ENCODE data around the gene ARHGEF11. TPM values are rescaled to one million over a fixed set of nuclear protein-coding genes. Genes with fewer than 3 reads are reported as not detected.

The ARHGEF11 gene
- total RNA-seq, 1 experiment from 2014 or later, result 25.3 TPM

- H3K4me1 ChIP-seq (ENCODE audit: insufficient read depth, low read length, poor library complexity, severe bottlenecking), result no peaks in the 10 kb centered on the region
- no peak for DNase-seq (ENCODE audit: low spot score)
- no TSS peak for BruUV-seq (replicated peaks)
Measured at GRCh38 chr1:156933136-156933535, 112.4 kb downstream of the ARHGEF11 start.

DNA sequence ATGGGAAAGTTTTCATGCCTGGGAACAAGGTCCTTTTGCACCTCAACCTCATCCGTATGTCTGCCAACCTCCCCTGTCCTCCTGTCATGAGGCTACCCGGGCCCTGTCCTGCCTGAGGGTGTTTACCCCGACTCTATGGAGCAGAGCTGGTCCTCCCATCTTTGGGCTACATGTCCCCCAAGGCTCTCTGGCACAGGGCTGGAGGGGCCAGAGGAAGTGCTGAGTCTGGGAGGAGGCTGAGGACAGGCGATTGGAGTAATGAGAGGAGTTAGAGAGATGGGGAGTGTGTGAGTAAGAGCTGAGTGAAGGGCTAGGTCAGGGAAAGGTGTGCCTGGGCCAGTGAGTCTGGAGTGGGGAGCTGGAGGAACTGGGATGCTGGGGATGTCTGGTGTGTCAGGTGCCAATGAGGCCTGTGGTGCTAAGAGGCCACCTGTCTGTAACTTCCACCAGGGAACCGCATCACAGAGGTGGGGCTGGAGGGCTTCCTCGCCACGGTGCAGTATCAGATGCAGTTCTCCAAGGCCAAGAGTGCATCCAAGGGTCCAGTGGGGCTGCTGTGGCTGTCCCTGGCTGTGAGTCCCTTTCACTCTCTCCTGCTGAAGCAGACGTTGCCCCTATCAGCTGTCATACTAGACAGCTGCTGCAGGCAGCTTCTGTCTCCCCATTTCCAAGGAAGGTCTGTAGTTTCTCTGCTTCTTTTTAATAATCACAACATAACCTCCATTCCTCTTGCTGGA lies 113.4 kb downstream of the ARHGEF11 start:
- Histone ChIP-seq H3K27me3 (replicated peaks; ENCODE audit: insufficient read depth, low read depth, low read length, poor library complexity) (peaks cover 8% of the 10 kb centered on the region), H3K4me1 (ENCODE audit: insufficient read depth, low read length, poor library complexity, severe bottlenecking) (no peaks in the 10 kb centered on the region), H3K36me3 (ENCODE audit: insufficient read depth, low read length, poor library complexity, severe bottlenecking) (no peaks in the 10 kb centered on the region), H3K4me3 (ENCODE audit: low read depth, low read length, poor library complexity, severe bottlenecking) (no peak overlapping the region), H3K9me3 (ENCODE audit: low read depth, low read length, poor library complexity, severe bottlenecking) (no peaks in the 10 kb centered on the region), H3K27ac (ENCODE audit: low read depth, low read length, poor library complexity, severe bottlenecking) (no peak overlapping the region)
- POLR2A ChIA-PET (ENCODE audit: low non-redundant PET), result interaction anchor here (0.6 kb wide), 1 partner anchor 41 kb away, joined by 3 read pairs; no protein-coding TSS in a partner anchor
- CTCF ChIA-PET, result interaction anchor here (0.6 to 0.7 kb wide), 2 partner anchors 39 to 1193 kb away, joined by 9 to 15 read pairs; no protein-coding TSS in a partner anchor
- intact Hi-C loops (cut with micrococcal nuclease; ENCODE audit: unreplicated experiment), result no loop called here
- TF ChIP-seq CTCF (conservative IDR thresholded peaks at IDR 0.05; ENCODE audit: low read depth, low read length), result no peak
- no peak for TF ChIP-seq EZH2 (IDR thresholded peaks at IDR 0.05; ENCODE audit: borderline replicate concordance, low read depth, low read length, poor library complexity, severe bottlenecking)
- no peak for DNase-seq (ENCODE audit: low spot score)
- BruUV-seq (replicated peaks), result no TSS peak

More at GRCh38 chr1:156933136-156933535, 112.4 kb downstream of the ARHGEF11 start:
- H3K36me3 ChIP-seq (ENCODE audit: insufficient read depth, low read length, poor library complexity, severe bottlenecking), result no peaks in the 10 kb centered on the region
- H3K9me3 ChIP-seq (ENCODE audit: low read depth, low read length, poor library complexity, severe bottlenecking), result no peaks in the 10 kb centered on the region
- H3K27ac ChIP-seq (ENCODE audit: low read depth, low read length, poor library complexity, severe bottlenecking), result no peak overlapping the region
- H3K4me3 ChIP-seq (ENCODE audit: low read depth, low read length, poor library complexity, severe bottlenecking), result no peak overlapping the region
- TF ChIP-seq EZH2 (IDR thresholded peaks at IDR 0.05; ENCODE audit: borderline replicate concordance, low read depth, low read length, poor library complexity, severe bottlenecking), result no peak
- TF ChIP-seq CTCF (conservative IDR thresholded peaks at IDR 0.05; ENCODE audit: low read depth, low read length), result no peak
- CTCF ChIA-PET, result interaction anchor here (0.7 kb wide), 1 partner anchor 1192 kb away, joined by 15 read pairs; no protein-coding TSS in a partner anchor
- peaks cover 8% of the 10 kb centered on the region for H3K27me3 ChIP-seq (replicated peaks; ENCODE audit: insufficient read depth, low read depth, low read length, poor library complexity)
- POLR2A ChIA-PET (ENCODE audit: low non-redundant PET), result no interaction called here
- intact Hi-C loops (cut with micrococcal nuclease; ENCODE audit: unreplicated experiment), result no loop called here

DNA sequence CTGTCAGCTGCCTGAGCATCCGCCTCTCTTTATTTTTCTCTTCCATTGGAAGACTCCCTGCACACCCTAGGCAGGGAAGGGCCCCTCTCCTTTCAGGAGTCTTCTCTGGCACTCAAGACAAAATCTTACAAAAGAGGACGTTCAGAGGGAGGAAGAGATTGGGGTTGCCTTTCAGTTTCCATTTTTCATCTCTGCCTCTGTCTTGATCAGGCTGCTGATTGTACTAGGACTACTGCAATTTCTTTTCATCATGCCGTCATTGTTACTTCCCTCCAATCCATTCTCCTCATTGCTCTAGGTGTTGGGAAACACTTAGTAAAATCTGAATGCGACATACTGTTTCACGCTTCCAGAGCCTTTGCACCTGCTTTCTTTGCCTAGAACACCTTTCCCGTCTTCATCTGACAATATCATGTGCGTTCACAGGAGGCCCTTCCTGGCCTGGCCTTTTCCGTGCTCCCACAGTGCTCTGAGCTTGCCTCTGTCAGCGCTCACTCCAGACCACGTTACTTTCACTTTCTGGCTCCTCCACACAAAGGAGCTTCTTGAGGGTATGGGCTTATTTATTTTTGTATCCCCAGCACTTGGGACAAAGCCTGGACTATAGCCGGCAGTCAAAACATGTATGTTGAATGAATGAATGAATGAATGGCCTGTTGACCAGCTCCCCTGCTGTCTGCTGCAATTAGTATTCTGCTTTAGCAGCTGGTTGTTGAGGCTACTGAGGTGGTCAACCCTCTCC lies 114.2 kb downstream of the ARHGEF11 start:
- DNase-seq (ENCODE audit: low spot score), result no peak
- TF ChIP-seq EZH2 (IDR thresholded peaks at IDR 0.05; ENCODE audit: borderline replicate concordance, low read depth, low read length, poor library complexity, severe bottlenecking) (no peak), CTCF (conservative IDR thresholded peaks at IDR 0.05; ENCODE audit: low read depth, low read length) (no peak)
- intact Hi-C loops (cut with micrococcal nuclease; ENCODE audit: unreplicated experiment), result no loop called here
- Histone ChIP-seq H3K9me3 (ENCODE audit: low read depth, low read length, poor library complexity, severe bottlenecking) (no peaks in the 10 kb centered on the region), H3K4me1 (ENCODE audit: insufficient read depth, low read length, poor library complexity, severe bottlenecking) (no peaks in the 10 kb centered on the region), H3K36me3 (ENCODE audit: insufficient read depth, low read length, poor library complexity, severe bottlenecking) (no peaks in the 10 kb centered on the region), H3K4me3 (ENCODE audit: low read depth, low read length, poor library complexity, severe bottlenecking) (no peak overlapping the region), H3K27me3 (replicated peaks; ENCODE audit: insufficient read depth, low read depth, low read length, poor library complexity) (peaks cover 8% of the 10 kb centered on the region), H3K27ac (ENCODE audit: low read depth, low read length, poor library complexity, severe bottlenecking) (no peak overlapping the region)
- no TSS peak for BruUV-seq (replicated peaks)
- CTCF ChIA-PET, result no interaction called here
- POLR2A ChIA-PET (ENCODE audit: low non-redundant PET), result no interaction called here
